ENCODE results near the gene ABHD17B.

ABHD17B gene

DNA sequence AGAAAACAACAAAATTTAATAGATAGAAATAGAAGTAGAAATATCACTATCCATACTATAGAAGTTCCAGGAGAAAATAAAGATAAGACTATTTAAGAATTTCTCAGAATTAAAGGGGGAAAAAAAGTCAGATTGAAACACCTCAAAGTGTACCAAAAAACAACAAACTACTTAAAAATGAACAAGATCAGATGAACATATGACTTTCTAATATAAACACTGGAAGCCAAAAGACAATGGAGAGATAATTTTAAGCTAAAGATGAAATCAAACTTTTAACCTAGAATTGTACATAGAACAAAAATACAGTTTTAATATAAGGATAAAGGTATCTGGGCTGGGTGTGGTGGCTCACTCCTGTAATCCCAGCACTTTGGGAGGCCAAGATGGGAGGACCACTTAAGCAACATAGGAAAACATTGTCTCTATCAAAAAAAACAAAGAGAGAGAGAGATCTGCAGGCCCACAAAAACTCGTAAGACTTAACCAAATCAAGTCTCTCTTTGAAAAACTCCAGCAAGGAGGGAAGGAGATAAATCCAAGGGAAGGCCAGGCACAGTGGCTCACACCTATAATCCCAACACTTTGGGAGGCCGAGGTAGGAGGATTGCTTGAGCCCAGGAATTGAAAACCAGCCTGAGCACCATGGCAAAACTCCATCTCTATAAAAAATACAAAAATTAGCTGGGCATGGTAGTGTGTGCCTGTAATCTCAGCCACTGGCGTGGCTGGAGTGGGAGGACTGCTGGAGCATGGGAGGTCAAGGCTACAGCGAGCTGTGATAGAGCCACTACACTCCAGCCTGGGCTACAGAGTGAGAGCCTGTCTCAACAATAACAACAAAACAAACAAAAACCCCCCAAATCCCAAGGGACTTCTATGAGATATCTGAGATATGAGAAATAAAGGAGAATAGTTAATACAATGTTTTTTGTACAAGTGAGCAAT lies 32.4 kb downstream of the ABHD17B start:
- no peak for DNase-seq (ENCODE audit: low read depth)

DNA sequence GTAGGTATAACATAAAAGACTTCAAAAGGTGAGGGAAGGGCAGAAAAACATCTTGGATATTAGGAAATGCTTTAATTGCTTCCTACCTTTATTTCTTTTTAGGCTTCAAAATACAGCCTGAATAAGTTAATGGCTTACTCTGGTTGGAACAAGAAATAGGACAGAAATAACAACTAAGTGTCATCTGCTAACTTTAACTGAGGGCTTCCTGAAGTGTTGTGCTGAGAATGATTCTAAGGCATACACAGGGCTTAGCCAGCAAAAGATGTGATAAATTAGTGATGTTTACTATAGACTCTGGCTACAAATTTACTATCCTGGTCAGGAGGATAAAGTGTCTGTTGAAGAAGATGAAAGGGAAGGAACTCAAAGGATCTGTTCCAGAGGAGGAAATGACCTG lies 34.2 kb downstream of the ABHD17B start:
- no peak for DNase-seq (ENCODE audit: low read depth)

DNA sequence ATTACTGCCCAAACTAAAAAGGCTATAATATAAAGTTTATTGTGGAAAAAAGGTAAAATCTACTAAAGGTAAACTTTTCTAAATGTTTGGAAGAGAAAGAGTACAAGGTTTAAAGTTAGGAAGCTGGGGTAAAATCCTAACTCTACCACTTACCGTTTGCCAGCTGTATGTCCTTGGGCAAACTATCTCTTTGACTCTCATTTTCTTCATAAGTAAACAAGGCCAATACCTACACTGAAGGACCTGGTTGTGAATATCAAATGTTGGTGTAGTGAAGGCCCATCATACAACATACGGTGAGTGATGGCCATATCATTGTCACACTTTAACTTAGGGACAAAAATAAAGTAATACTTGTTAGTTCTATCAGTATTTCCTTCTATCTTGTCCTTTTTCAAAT lies 34.9 kb downstream of the ABHD17B start:
- DNase-seq (ENCODE audit: low read depth): no peak

DNA sequence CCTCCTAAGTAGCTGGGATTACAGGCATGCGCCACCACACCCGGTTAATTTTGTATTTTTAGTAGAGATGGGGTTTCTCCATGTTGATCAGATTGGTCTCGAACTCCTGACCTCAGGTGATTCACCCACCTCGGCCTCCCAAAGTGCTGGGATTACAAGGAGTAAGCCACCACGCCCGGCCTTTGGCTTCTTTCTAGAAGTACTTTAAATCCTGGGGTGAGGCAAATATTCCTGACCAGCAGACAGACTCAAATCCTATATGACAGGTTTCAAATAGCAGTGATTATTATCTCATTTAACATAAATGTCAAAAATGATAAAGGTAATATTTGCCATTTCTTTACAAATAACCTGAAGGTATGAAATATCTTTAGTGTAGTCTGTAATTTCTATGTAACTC lies 35.6 kb downstream of the ABHD17B start:
- no peak for DNase-seq (ENCODE audit: low read depth)

DNA sequence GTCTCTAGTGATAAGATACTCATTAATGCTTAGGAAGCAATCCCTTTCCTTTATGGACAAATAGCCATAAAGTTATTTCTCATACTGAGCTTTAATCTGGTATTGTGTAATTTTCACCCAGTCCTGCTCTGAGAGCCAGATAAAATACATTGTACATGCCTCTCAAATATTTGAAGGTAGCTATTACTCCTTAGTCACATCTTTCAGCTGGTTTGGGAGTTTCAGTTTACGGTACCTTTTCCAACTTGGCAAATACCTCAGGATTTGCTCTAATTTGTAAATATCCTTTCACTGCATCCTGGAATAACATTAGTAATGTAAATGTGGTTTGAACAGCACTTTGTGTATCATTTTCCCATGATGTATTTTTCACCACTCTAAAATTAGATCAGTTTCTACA lies 47.4 kb downstream of the ABHD17B start:
- DNase-seq (ENCODE audit: low read depth): no peak

- DNase-seq (ENCODE audit: low read depth): no peak
Observed at GRCh38 chr9:71861618-71862017, 49.4 kb downstream of the ABHD17B start.

DNA sequence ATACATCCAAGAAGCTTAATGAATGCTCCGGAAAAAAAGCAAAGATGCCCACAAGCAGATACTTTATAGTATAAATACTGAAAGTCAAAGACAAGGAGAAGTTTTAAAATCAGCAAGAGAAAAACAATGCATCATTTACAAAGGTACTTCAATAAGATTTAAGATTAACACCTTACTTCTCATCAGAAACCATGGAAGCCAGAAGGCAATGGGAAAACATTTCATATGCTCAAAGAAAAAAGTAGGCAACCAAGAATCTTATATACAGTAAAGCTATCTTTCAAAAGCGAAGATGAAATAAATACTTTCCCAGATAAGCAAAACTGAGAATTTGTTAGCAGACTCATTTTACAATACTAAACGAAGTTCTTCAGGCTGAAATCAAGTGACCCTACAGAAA lies 51.1 kb downstream of the ABHD17B start:
- no peak for DNase-seq (ENCODE audit: low read depth)

DNA sequence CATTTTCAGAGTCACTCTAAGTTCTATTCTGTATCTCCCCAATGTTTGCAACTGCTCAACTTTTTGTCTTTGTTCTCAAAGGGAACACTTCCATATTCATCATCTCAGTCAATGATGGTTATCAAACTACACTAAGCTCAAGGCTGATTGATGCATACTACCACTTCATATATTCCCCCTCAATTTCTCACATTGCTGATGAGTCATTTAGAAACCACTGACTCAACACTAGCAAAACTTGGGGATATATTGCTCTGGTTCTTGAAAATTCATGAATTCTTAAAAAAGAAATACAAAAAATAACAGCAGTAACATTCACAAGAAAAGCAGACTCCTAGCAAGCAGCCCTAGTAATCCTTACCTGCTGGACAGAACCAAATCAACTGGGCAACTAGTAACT lies 52.2 kb downstream of the ABHD17B start:
- DNase-seq (ENCODE audit: low read depth): no peak

DNA sequence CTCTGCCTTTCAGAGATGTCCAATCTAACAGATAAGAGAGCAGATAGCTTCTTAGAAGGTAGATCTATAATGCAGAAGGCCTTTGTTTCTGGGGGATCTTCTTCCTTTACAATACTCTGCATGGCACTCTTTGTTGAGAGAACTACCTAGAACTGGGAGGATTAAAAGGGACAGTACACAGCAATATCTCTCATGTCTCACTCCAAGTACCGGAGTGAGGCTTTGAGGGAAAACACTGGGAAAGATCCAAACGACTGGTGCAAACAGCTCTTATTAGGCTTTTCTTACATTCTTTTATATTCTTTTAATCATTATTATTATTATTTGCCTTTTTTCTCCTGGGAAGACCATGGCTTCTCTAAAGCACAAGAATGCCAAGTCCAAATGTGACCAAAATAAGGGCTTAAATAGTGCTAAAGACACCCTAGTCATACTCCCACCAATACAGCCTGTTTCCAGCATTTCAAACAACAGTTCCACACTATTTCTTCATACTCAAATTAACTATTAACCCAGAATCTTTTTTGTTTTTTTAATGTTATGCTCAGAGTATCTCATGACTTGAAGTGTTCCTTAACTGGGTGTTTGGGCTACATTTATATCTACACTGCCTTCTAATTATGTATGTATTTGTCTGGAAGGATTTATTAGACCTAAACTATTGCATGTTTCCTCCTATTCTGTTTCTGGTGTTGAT lies 52.7 kb downstream of the ABHD17B start:
- no peak for DNase-seq (ENCODE audit: low read depth)

DNA sequence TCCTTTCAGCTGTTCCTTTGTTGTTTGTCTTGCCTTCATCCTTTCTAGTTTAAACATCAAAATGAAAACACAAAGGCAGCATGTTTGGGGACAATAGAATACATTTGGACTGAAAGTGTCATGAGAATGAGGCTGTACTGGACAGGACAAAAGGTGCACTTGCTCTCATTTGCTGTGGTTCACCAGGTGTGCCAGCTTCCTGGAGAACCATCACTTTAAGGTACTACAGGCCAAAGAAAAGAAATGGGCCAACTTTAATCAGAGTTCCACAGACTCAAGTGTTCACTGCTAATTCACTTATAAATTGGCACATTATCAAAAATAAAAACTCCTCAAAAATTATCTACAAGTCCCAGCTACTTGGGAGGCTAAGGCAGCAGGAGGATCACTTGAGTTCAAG lies 53.8 kb downstream of the ABHD17B start:
- DNase-seq (ENCODE audit: low read depth): no peak

DNA sequence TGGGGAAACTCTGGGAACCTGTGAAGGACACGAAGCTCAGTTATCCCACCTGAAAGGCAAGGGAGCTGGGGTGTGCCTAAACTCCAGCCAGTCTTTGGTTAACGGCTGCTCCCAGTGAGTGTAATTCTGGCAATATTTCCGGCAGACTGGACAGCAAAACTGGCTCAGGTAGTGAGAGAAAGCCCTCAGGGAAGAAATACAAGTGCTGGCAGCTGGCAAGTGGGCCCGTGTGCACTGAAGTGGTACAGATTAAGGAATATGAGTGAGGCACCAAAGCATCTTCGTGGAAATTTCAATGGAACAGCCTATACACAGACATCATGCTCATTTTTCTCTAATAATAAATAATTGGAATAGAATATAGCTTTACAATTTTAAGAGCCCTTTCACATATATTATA lies 56.2 kb downstream of the ABHD17B start:
- no peak for DNase-seq (ENCODE audit: low read depth)

- DNase-seq (ENCODE audit: low read depth): no peak
Observed at GRCh38 chr9:71853084-71853483, 57.9 kb downstream of the ABHD17B start.

- no peak for DNase-seq (ENCODE audit: low read depth)
Observed at GRCh38 chr9:71850996-71851395, 60.0 kb downstream of the ABHD17B start.

DNA sequence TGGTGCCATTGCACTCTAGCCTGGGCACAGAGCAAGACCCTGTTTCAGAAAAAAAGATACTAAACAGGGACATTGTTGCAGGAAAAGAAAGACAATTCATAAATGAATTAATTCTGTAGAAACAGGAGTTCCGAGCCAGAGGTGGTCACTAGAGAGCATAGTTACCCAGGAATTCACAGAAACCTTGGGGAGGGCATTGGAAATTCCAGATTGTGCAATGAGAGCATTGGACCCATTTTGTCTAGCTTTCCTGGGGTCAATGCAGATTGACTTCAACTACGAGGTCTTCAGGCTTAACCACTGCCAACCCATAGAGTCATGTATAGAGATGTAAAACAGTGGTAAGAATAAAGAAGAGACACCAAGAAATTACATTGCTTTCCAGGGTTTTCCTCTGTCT lies 63.1 kb downstream of the ABHD17B start:
- no peak for DNase-seq (ENCODE audit: low read depth)

DNA sequence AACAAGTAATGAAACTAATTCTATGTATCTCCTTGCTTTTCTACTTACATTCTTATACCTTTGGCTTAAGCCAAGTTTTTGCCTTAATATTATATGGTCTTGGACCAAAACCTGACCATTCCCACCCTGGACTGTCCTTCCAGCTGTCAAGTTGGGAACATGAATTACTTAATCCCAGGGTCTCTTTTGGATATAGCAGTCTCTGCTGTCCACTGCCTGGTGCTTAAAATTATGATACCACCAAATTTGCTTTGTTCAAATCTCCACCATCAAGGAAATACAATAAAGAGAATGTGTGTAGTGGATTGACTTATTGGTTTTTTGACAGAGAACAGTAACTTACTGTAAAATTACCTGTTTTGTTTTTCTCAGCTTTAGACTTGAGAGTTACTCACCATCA lies 66.2 kb downstream of the ABHD17B start:
- DNase-seq (ENCODE audit: low read depth): no peak

GRCh38 chr9:71839668-71840067 lies 71.3 kb downstream of the ABHD17B start:
- no peak for DNase-seq (ENCODE audit: low read depth)

DNA sequence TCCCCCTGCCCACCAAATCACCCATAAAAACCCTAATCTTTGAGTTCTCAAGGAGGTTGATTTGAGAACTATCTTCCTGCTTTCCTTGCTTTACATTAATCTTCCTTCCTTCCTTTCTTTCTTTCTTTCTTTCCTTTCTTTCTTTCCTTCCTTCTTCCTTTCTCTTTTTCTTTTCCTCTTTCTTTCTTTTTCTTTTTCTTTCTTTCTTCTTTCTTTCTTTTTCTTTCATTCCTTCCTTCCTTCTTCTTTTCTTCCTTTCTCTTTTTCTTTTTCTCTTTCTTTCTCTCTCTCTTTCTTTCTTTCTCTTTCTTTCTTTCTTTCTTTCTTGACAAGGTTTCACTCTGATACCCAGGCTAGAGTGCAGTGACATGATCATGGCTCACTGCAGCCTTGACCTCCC lies 75.4 kb downstream of the ABHD17B start:
- no peak for DNase-seq (ENCODE audit: low read depth)

GRCh38 chr9:71830929-71831328 lies 80.1 kb downstream of the ABHD17B start:
- DNase-seq (ENCODE audit: low read depth): no peak

- DNase-seq (ENCODE audit: low read depth): no peak
Observed at GRCh38 chr9:71830153-71830552, 80.8 kb downstream of the ABHD17B start.

- no peak for DNase-seq (ENCODE audit: low read depth)
Observed at GRCh38 chr9:71826279-71826678, 84.7 kb downstream of the ABHD17B start.

DNA sequence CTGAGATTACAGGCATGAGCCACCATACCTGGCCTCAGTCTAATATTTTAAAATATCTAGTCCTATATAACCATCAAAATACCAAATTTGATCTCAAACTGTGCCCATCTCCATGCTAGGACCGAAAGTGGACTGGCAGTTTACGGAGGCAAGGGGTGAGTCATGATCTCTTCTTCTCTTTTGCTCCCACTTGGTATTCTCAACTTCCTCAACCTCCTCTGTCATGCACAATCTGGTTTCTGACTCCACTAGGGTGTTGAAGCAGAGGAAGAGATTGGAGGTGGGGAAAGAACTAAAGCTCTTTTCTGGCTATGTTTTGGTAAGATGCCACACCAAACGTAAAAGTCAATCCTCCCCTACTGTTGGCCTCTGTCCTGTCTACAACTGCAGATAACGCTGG lies 86.7 kb downstream of the ABHD17B start:
- no peak for DNase-seq (ENCODE audit: low read depth)

DNA sequence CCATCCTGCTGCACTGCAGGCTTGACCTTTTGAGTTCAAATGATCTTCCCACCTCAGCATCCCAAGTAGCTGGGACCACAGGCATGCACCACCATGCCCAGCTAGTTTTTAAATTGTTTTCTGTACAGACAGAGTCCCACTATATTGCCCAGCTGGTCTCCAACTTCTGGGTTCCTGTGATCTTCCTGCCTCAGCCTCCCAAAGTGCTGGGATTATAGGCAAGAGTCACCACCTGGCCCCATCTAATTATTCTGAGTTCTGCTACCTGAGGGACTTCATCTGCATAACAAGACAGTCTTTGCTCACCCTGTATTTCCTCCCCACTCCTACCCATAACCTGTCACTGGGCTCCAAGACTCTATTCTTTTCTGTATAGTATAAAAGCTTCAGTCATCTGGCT lies 88.1 kb downstream of the ABHD17B start:
- no peak for DNase-seq (ENCODE audit: low read depth)

GRCh38 chr9:71822456-71822855 lies 88.5 kb downstream of the ABHD17B start:
- DNase-seq (ENCODE audit: low read depth): no peak
